Measurements from ENCODE around the gene DLGAP1. TPM values are rescaled to one million over a fixed set of nuclear protein-coding genes. Genes with fewer than 3 reads are reported as not detected.
A peak's percentile ranks its signal among the peaks of the same experiment; 100 is the strongest.

DLGAP1 gene
- total and polyA plus RNA-seq, 2 of the 4 experiments (the other 2 are of a cell fraction) = under 0.01 to 0.09 TPM

GRCh38 chr18:3816610-3817363, 638.3 kb downstream of the DLGAP1 start:
- H3K4me1 ChIP-seq (ENCODE audit: control insufficient read depth, insufficient read depth, low read length) = peaks cover 15% of the 10 kb centered on the region
- no peak overlapping the region for H3K23ac ChIP-seq (ENCODE audit: low read depth, low read length)
- no peak overlapping the region for H2AFZ ChIP-seq (replicated peaks; ENCODE audit: low read length, poor library complexity)
- no peak overlapping the region for H3K4me3 ChIP-seq (ENCODE audit: insufficient read depth, low read depth, low read length)
- H2BK20ac ChIP-seq (ENCODE audit: low read depth, low read length) = peak overlapping the region; percentile 62; the same call in 1 of the 2 replicates
- in situ Hi-C loops (cut with MboI; ENCODE audit: low sequenced_read_pairs) = no loop called here
- no TSS peak for BruUV-seq (replicated peaks)
- H2AK5ac ChIP-seq (ENCODE audit: low read depth, low read length) = no peak overlapping the region
- H2BK5ac ChIP-seq (ENCODE audit: low read depth, low read length, poor library complexity, severe bottlenecking) = peak overlapping the region; percentile 99
- peak overlapping the region; percentile 97 for H3K18ac ChIP-seq (ENCODE audit: low read depth, low read length)
- ChIA-PET POLR2A (ENCODE audit: unreplicated experiment) (no interaction called here), CTCF (interaction anchor here (1.1 to 1.2 kb wide), 2 partner anchors 30 to 46 kb away, joined by 3 read pairs; no protein-coding TSS in a partner anchor)
- intact Hi-C loops (cut with micrococcal nuclease) = loop anchor here (2.0 to 5.0 kb wide), 2 partner anchors 36 to 46 kb away; no protein-coding TSS in a partner anchor
- peak overlapping the region; percentile 92 for H3K27ac ChIP-seq (ENCODE audit: insufficient read depth, low read length)
- dilution Hi-C loops (cut with HindIII; ENCODE audit: low sequenced_read_pairs, unreplicated experiment) = no loop called here
- H2BK15ac ChIP-seq (ENCODE audit: low read depth, low read length) = peak overlapping the region; percentile 45; the same call in 1 of the 3 replicates
- peak; percentile 87 for ATAC-seq (ENCODE audit: low read depth)
- no peaks in the 10 kb centered on the region for H3K9me1 ChIP-seq (ENCODE audit: insufficient read depth, low read length)
- H4K5ac ChIP-seq (ENCODE audit: low read depth, low read length) = peak overlapping the region; percentile 91
- peak overlapping the region; percentile 80 for H3K4me2 ChIP-seq (ENCODE audit: low read depth, low read length)
- WGBS, 2 experiments (ENCODE audit: extremely low coverage in 2 of 2, insufficient read length in 1 of 2) = no CpG with 5 or more reads among the region's 3 CpGs
- no peak overlapping the region for H2AK9ac ChIP-seq (replicated peaks; ENCODE audit: low read depth, low read length, poor library complexity)
- peak; percentile 60 for TF ChIP-seq BHLHE40 (IDR thresholded peaks at IDR 0.05; ENCODE audit: low read depth, low read length)
- no peak for TF ChIP-seq RAD21 (IDR thresholded peaks at IDR 0.05; ENCODE audit: low read length)
- no peak for TF ChIP-seq MAZ (IDR thresholded peaks at IDR 0.05; ENCODE audit: borderline replicate concordance, low read depth, low read length)
- TF ChIP-seq FOS (IDR thresholded peaks at IDR 0.05; ENCODE audit: low read depth, low read length) = peak; percentile 89
- TF ChIP-seq NFE2L2 (IDR thresholded peaks at IDR 0.05; ENCODE audit: low read depth, low read length) = no peak
- no peak for TF ChIP-seq POLR2A (IDR thresholded peaks at IDR 0.05; ENCODE audit: low read depth, low read length)
- peak; percentile 98 for TF ChIP-seq CEBPB (IDR thresholded peaks at IDR 0.05; ENCODE audit: low read depth, low read length)
- peak overlapping the region; percentile 8; the same call in 1 of the 2 replicates for H3K14ac ChIP-seq (replicated peaks; ENCODE audit: low read depth, low read length)
- no peaks in the 10 kb centered on the region; the same call in 1 of the 2 replicates for H3K36me3 ChIP-seq (ENCODE audit: control insufficient read depth, insufficient read depth, low read length)
- peak overlapping the region; percentile 72 for H4K91ac ChIP-seq (ENCODE audit: insufficient read depth, low read depth, low read length)
- 0 out of 2 replicates have a peak overlapping the region, but pooled peaks have one; percentile 39 for H3K9ac ChIP-seq (ENCODE audit: low read depth, low read length)
- peak overlapping the region; percentile 26 to 72; a peak in 2 of 4 replicates for H4K8ac ChIP-seq (ENCODE audit: low read depth in 2 of 2, low read length in 2 of 2)
- H2BK120ac ChIP-seq (ENCODE audit: low read depth, low read length) = peak overlapping the region; percentile 56; the same call in 1 of the 2 replicates
- H3K56ac ChIP-seq (ENCODE audit: extremely low read depth, insufficient read depth, low read length) = no peak overlapping the region; the same call in 1 of the 2 replicates
- H3K4ac ChIP-seq (ENCODE audit: low read depth, low read length) = peak overlapping the region; percentile 39
- no peaks in the 10 kb centered on the region for H3K79me1 ChIP-seq (ENCODE audit: low read depth in 1 of 2, low read length in 2 of 2)
- DNase-seq = peak; percentile 99
- no peaks in the 10 kb centered on the region for H3K27me3 ChIP-seq (ENCODE audit: control insufficient read depth, insufficient read depth, low read length)
- no peaks in the 10 kb centered on the region for H3K9me3 ChIP-seq (ENCODE audit: control insufficient read depth, insufficient read depth, low read length)
- H4K20me1 ChIP-seq (ENCODE audit: insufficient read depth, low read length) = no peaks in the 10 kb centered on the region
